NCI-H2081 treated with DMSO at 0.1 percent for 48 hours (cell line): ENCODE measurements around the gene KRTAP26-1.

Source experiments
- DNase-seq: peaks from one replicate; lab custom pipeline; 2025; lab: John Stamatoyannopoulos, UW

The KRTAP26-1 gene

GRCh38 chr21:30271156-30271555, 49.0 kb downstream of the KRTAP26-1 start:
- DNase-seq: no peak

- no peak for DNase-seq
Observed at GRCh38 chr21:30269803-30270530, 50.1 kb downstream of the KRTAP26-1 start.
